Liver (tissue), 3 donors: Measurements from ENCODE around the gene MCM6.

ENCODE experiments used
- CTCF ChIP-seq: fragments of 150-350 bp; IDR thresholded peaks from 2 replicates; pipeline ENCODE4 v1.5.1; 2017; ENCODE audit warnings: improper control_type of control experiment, low read depth, low read length; ENCODE audit not compliant: missing input control
- HNF4A ChIP-seq, 2 donors: conservative IDR thresholded peaks; 2 replicates each; pipeline ENCODE4 v1.6.1; 2016; ENCODE audit warnings: antibody characterized with exemption in 2 of 2, mild to moderate bottlenecking in 2 of 2
- MAX ChIP-seq: IDR thresholded peaks from 2 replicates; pipeline ENCODE4 v1.6.1; 2016; ENCODE audit warnings: antibody characterized with exemption
- REST ChIP-seq: IDR thresholded peaks from 2 replicates; pipeline ENCODE4 v1.6.1; 2016; ENCODE audit warnings: antibody characterized with exemption, mild to moderate bottlenecking
- TAF1 ChIP-seq: conservative IDR thresholded peaks from 2 replicates; pipeline ENCODE4 v1.6.1; 2016; ENCODE audit warnings: antibody characterized with exemption, mild to moderate bottlenecking
- YY1 ChIP-seq: IDR thresholded peaks from 2 replicates; pipeline ENCODE4 v1.6.1; 2016; ENCODE audit warnings: antibody characterized with exemption, mild to moderate bottlenecking
- donor health status: healthy.
- donor health status: healthy.

GRCh38 chr2:135825131-135825530, 51.1 kb downstream of the MCM6 start:
- no peak for TF ChIP-seq REST
- TF ChIP-seq CTCF: no peak
- no peak for TF ChIP-seq HNF4A (conservative IDR thresholded peaks at IDR 0.05)
- no peak for TF ChIP-seq YY1
- TF ChIP-seq MAX: no peak
- TF ChIP-seq TAF1: no peak
